ENCODE data around the gene WHRN.

The WHRN gene

GRCh38 chr9:114355821-114356220 is 149.5 kb downstream of the WHRN start:
- H3K4me3 ChIP-seq (ENCODE audit: low read depth, low read length), result no peak overlapping the region
- TF ChIP-seq CTCF (IDR thresholded peaks at IDR 0.05; ENCODE audit: borderline replicate concordance, insufficient read depth, low read depth, low read length), result no peak
